ENCODE results near the gene ULK4.

- no peak for TF ChIP-seq EZH2phosphoT487 (IDR thresholded peaks at IDR 0.05; ENCODE audit: borderline replicate concordance, low read length)
- no peak for TF ChIP-seq CTCF (IDR thresholded peaks at IDR 0.05; ENCODE audit: low read depth, low read length, poor library complexity, severe bottlenecking)
Measured at GRCh38 chr3:41794748-41795589, 166.9 kb downstream of the ULK4 start.

All from DOHH2 (cell line).